Measurements from ENCODE around the gene CCDC102A.

CCDC102A gene

DNA sequence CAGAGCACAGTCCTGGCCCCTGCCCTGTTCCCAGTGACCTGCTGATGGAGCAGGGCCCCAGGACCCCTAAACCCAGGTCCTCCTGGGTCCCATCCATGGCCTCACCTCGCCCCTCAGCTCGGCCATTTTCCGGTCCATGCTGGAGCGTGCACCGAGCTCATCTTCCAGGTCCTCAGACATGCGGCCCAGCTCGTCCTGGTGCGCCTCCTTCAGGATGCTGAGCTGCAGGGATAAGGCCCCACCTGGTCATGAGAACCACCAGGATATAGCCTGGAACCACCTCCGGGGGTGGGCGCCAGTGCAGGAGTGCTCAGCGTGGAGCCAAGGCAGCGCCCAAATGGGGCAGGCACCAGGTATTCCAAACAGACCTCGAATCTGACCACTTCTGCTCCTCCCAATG is 17.9 kb downstream of the CCDC102A start:
- H3K4me3 ChIP-seq (ENCODE audit: low read depth, low read length) = no peak overlapping the region
- TF ChIP-seq CTCF (conservative IDR thresholded peaks at IDR 0.05; ENCODE audit: low read depth, low read length) = no peak
- DNase-seq (ENCODE audit: low read depth) = no peak

DNA sequence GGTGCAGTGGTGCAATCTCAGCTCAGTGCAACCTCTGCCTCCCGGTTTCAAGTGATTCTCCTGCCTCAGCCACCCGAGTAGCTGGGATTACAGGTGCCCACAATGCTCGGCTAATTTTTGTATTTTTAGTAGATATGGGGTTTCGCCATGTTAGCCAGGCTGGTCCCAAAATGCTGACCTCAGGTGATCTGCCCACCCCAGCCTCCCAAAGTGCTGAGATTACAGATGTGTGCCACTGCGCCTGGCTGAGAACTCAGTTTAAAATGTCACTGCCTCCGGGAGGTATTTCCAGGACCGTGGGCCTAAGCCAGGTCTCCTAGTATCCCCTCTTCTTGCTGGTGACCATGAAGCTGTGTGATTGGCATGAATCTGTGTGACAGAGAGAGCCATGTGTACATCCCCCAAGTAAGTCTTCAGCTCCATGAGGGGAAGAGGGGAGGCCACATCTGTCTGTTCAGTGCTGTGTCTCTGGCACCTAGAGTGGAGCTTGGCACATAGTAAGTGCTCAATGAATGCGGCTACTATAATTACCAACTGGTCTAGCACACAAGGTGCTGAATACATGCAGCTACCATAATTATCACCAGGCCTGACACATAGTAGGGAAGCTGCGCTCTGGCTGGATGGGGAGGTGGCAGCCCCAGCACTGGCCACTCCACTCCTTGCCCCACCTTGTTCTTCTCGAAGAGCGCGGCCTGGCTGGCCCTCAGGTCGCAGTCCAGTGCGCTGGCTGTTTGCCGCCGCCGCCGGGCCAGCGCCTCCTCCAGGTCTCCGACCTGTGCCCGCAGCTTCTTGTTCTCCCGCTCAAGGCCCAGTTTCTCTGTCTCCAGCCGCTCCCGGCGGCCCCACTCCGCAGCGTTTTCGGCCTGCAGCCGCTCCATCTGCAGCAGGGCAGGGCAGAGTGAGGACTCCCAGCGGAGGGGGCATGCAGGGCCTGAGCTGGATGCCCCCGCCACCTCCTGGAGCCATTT is 18.7 kb downstream of the CCDC102A start:
- TF ChIP-seq CTCF (conservative IDR thresholded peaks at IDR 0.05; ENCODE audit: low read depth, low read length) = no peak

GRCh38 chr16:57516773-57517172 is 19.6 kb downstream of the CCDC102A start:
- DNase-seq (ENCODE audit: low read depth) = no peak
- H3K4me3 ChIP-seq (ENCODE audit: low read depth, low read length) = no peak overlapping the region
- TF ChIP-seq CTCF (conservative IDR thresholded peaks at IDR 0.05; ENCODE audit: low read depth, low read length) = no peak

More for the DNA sequence above, 18.7 kb downstream of the CCDC102A start:
- H3K4me3 ChIP-seq (ENCODE audit: low read depth, low read length) = no peak overlapping the region
- no peak for DNase-seq (ENCODE audit: low read depth)

- no peak for TF ChIP-seq CTCF (conservative IDR thresholded peaks at IDR 0.05; ENCODE audit: low read depth, low read length)
- H3K4me3 ChIP-seq (ENCODE audit: low read depth, low read length) = no peak overlapping the region
These were observed 20.1 kb downstream of the CCDC102A start for GRCh38 chr16:57516176-57516725.

DNA sequence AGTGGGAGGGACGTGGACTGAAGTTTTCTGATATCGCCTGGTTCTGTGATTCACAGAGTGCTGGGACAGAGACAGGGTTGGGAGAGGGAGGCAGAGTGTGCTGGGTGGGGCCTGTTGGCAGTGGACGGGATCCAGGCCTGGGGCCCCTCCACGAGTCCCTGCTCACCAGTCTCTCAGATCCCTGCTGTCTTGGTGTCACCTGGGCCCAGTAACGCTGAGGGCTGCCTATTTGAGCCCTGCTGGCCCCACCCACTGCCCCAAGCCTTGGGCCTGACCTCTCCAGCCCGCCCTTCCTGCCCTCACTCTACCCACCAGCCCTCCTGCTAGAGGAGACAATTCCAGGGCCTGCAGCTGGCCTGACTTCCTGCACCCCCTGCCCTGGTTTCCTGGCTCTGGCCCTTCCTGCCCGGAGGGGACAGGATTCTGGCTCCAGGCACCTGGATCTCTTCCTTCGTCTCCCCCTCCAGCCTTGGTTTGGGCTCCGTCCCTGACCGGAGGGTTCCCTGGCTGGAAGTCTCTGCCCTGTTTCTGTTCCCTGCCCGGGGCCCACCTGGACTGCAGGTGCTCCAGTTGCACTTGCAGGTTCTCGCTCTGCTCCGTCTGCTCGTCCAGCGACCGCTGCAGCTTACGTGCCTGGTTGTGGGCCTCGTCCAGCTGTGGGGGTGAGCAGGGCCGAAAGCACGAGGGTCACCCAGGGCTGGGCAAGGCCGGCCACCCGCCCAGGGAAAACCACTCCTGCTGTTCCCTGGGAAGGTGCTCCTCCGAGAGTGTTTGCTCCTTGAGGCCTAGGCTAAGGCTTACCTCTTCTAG is 21.4 kb downstream of the CCDC102A start:
- TF ChIP-seq CTCF (conservative IDR thresholded peaks at IDR 0.05; ENCODE audit: low read depth, low read length) = no peak
- no peak overlapping the region for H3K4me3 ChIP-seq (ENCODE audit: low read depth, low read length)
- DNase-seq (ENCODE audit: low read depth) = no peak

More at GRCh38 chr16:57516176-57516725, 20.1 kb downstream of the CCDC102A start:
- no peak for DNase-seq (ENCODE audit: low read depth)

GRCh38 chr16:57514371-57514770 is 22.0 kb downstream of the CCDC102A start:
- no peak overlapping the region for H3K4me3 ChIP-seq (ENCODE audit: low read depth, low read length)
- TF ChIP-seq CTCF (conservative IDR thresholded peaks at IDR 0.05; ENCODE audit: low read depth, low read length) = no peak
- DNase-seq (ENCODE audit: low read depth) = no peak

All from choroid plexus epithelial cell (primary cell).